Skeletal muscle satellite cell (primary cell): ENCODE data around the gene TEAD1.
"Not testable (repeated sequence)": the region's sequence is repeated elsewhere in the genome, so short reads cannot be mapped to it uniquely, and the experiment has no call there.

Experiments used
- H3K27me3 ChIP-seq: 2 replicates; pipeline ENCODE4 v1.7.0; 2013; ENCODE audit warnings: low read length; ENCODE audit not compliant: control insufficient read depth, insufficient read depth
- H3K36me3 ChIP-seq: 2 replicates; pipeline ENCODE4 v1.7.0; 2013; ENCODE audit warnings: mild to moderate bottlenecking, control low read depth, low read length; ENCODE audit not compliant: insufficient read depth
- H3K4me1 ChIP-seq: 2 replicates; pipeline ENCODE4 v1.7.0; 2013; ENCODE audit warnings: low read length; ENCODE audit not compliant: control insufficient read depth, insufficient read depth
- H3K4me2 ChIP-seq: 2 replicates; pipeline ENCODE4 v1.7.0; 2013; ENCODE audit warnings: mild to moderate bottlenecking, low read length
- H3K4me3 ChIP-seq: 2 replicates; pipeline ENCODE4 v1.7.0; 2013; ENCODE audit warnings: low read length
- H3K9ac ChIP-seq: 2 replicates; pipeline ENCODE4 v1.7.0; 2013; ENCODE audit warnings: mild to moderate bottlenecking, low read depth, low read length, moderate library complexity
- H3K9me3 ChIP-seq: replicated peaks from 2 replicates; pipeline ENCODE4 v1.7.0; 2013; ENCODE audit warnings: mild to moderate bottlenecking, control low read depth, low read length

Gene TEAD1

DNA sequence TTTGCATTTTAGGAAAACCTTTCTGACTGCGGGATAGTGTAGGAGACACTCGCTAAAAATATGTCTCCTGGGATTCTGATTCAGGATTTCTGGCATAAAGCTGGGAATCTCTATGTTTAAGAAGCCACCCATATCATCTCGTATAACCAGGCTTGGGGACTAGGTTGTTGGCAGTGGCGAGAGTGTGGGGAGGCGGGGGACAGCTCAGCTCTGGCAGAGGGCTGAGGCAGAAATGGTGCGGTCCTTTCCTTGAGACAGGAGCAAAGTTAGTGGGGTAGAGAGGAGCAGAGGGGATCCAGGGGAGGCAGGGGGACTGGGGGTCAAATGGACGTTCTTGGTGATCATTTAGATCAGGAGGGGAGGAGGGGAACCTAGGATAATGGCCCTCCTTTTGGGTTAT is 74.3 kb downstream of the TEAD1 start:
- peaks cover 31% of the 10 kb centered on the region for H3K4me1 ChIP-seq
- no peaks in the 10 kb centered on the region for H3K36me3 ChIP-seq
- H3K4me2 ChIP-seq: no peak overlapping the region
- H3K9ac ChIP-seq: no peak overlapping the region
- no peak overlapping the region for H3K4me3 ChIP-seq
- no peaks in the 10 kb centered on the region for H3K9me3 ChIP-seq
- H3K27me3 ChIP-seq: no peaks in the 10 kb centered on the region

DNA sequence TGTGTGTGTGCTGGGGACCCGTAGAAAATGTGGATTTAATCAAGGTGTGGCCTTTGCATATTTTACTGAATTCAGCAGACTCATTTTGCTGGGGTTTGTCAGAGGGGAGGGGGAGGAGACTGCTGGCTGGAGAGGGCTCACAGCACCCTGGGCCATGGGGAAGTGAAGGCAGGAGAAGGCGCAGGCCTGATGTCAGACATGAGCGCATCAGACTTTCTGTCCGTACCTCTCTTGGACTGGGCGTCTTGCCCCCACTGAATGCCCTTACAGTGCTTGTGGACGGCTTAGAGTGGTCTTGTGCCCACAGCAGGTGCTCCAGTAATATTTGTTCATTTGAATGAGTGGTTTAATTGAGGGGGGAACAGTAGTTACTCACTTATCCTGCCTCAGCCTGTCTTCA is 75.2 kb downstream of the TEAD1 start:
- H3K36me3 ChIP-seq: no peaks in the 10 kb centered on the region

DNA sequence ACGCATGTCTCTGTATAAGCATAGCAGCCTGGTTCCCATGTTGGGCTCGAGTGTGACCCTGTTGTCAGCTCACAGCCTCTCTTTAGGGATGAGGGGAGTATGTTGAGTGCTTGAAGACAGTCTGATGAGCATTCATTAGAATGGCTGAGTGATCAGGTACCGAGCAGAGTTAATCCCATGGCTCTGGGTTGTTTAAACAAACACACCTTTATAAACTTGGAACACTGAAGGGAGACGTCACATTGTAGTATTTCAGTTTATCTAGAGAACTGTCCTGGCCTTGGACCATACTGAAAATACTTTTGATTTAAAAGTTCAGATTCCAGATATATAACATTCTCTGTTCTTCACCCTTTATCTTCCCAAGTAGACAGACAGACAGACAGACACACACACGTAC is 76.0 kb downstream of the TEAD1 start:
- Histone ChIP-seq H3K36me3 (no peaks in the 10 kb centered on the region), H3K4me3 (no peak overlapping the region), H3K9ac (no peak overlapping the region), H3K4me1 (peaks cover 37% of the 10 kb centered on the region), H3K27me3 (no peaks in the 10 kb centered on the region), H3K4me2 (no peak overlapping the region), H3K9me3 (no peaks in the 10 kb centered on the region)

More for the DNA sequence above, 75.2 kb downstream of the TEAD1 start:
- H3K27me3 ChIP-seq: no peaks in the 10 kb centered on the region
- H3K9ac ChIP-seq: no peak overlapping the region
- H3K4me3 ChIP-seq: no peak overlapping the region
- H3K4me1 ChIP-seq: peaks cover 37% of the 10 kb centered on the region
- H3K9me3 ChIP-seq: no peaks in the 10 kb centered on the region
- H3K4me2 ChIP-seq: no peak overlapping the region

DNA sequence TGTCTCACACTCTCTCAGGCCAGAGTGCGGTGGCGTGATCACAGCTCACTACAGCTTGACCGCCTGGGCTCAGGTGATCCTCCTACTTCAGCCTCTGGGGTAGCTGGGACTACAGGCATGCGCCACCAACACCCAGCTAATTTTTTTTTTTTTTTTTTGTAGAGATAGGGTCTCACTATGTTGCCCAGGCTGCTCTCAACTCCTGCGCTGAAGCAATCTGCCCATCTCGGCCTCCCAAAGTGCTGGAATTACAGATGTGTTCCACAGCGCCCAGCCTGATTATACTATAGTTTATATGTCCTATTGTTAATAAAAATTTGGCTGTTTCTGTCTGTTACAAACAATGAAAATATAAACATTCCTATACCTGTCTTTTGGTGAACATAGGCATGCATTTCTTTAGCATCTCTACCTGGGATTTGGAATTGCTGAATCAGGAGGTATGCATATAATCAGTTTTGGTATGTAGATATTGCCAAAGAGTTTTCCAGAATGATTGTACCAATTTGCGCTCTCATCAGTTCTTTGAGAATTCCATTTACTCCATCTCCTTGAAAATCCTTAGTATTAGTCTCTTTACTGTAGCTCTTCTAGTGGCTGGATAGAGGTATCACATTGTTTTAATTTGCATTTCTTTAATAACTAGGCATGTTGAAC is 78.8 kb downstream of the TEAD1 start:
- H3K4me2 ChIP-seq: no peak overlapping the region
- H3K9me3 ChIP-seq: no peaks in the 10 kb centered on the region
- H3K9ac ChIP-seq: no peak overlapping the region
- H3K36me3 ChIP-seq: no peaks in the 10 kb centered on the region
- H3K4me1 ChIP-seq: peaks cover 29% of the 10 kb centered on the region
- no peaks in the 10 kb centered on the region for H3K27me3 ChIP-seq
- H3K4me3 ChIP-seq: no peak overlapping the region

DNA sequence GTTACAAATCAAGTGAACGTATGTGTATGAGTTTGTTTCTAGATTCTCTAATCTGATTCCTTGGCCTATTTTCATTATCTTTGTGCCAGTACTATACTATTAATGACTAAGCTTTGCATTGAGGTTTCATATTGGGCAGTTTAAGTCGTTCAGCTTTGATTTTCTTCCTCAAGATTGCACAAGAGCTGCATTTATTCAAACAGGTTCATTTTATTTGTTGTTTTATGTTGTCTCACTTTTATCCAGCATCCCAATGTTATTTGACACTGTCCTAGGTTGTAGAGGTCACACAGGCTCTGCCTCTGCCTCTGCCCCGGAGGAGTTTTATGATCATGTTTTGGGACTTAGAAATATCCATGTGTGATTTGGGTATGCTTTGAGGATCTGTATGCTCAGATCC is 79.8 kb downstream of the TEAD1 start:
- no peak overlapping the region for H3K4me2 ChIP-seq
- H3K9me3 ChIP-seq: no peaks in the 10 kb centered on the region
- no peak overlapping the region for H3K4me3 ChIP-seq
- H3K9ac ChIP-seq: no peak overlapping the region
- H3K27me3 ChIP-seq: no peaks in the 10 kb centered on the region
- H3K4me1 ChIP-seq: peaks cover 29% of the 10 kb centered on the region
- no peaks in the 10 kb centered on the region for H3K36me3 ChIP-seq

DNA sequence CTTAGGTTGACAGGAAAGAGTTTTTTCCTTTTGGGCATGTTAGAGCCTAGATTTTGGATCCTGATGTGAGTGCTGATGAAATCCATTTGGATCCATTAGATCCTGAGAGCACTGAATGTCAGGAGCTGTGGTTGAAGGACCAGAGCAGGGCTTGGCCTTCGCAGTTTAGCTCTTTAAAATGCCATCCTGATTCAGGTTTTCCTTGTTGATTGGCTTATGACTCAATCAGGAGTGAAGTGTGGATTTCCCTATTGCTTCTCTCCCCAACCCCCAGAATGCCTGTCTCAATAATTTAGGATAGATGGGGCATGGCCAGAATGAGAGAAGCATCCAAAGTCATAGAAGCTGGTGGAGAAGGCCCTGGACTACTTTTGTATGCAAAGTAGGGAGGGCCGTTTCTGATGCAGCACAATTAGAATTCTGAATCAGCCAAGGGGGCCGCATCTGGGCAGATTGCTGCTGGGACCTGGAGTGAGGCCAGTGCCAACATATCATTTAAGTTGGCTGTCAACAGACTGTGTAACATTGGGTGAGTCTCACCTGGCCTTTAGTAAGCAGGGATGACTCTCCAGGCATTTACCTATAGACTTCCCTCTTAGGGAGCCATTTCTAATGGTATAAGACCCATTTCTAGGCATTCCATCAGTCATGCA is 80.5 kb downstream of the TEAD1 start:
- Histone ChIP-seq H3K4me1 (peaks cover 29% of the 10 kb centered on the region), H3K4me3 (no peak overlapping the region), H3K9me3 (no peaks in the 10 kb centered on the region), H3K36me3 (no peaks in the 10 kb centered on the region), H3K27me3 (no peaks in the 10 kb centered on the region), H3K9ac (no peak overlapping the region), H3K4me2 (peak overlapping the region; percentile 1)

DNA sequence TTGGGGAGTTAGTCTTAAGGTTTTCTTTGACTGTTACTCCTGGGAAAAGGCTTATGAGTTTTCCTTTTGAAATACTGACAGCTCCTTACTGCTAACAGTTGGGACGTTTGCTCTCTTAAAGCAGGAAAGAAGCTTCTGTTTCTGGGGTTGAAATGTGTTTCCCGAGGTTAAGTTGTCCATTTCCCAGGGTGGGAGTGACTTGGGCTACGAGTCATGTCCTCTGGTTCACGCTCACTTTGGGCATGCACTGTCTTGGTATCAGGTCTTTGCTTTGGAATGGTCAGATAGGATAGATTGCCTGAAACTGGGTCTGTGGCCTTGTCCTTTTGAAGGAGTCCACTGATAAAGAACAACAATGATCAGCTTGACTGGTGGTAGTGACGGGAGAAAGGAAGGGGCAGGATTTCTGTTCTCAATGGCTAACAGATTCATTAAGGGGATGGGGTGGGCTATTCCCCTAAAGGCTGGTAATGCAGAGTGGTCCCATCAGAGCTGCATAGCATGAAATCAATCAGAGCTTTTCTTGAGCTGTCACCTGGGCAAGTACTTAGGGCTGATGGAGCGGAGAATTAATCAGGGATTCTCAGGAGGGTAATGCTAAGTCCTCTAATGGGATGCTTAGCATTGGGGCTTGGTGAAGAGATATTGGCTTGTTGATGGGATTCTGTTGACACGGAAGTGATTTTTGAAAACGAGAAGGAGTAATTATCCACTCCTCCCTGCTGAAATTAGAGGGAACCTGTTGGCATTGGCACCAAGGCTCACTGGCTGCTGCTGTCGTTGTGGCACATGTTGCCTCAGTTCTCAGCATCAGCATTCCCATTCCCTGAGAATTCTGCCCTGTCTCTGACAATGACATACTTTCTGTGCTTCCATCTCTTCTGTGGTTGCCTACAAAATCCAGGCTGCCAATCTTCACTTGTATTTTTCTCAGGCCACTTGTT is 81.6 kb downstream of the TEAD1 start:
- H3K36me3 ChIP-seq: no peaks in the 10 kb centered on the region
- peaks cover 33% of the 10 kb centered on the region for H3K4me1 ChIP-seq
- no peaks in the 10 kb centered on the region for H3K27me3 ChIP-seq
- no peak overlapping the region for H3K9ac ChIP-seq
- no peak overlapping the region for H3K4me3 ChIP-seq
- H3K4me2 ChIP-seq: no peak overlapping the region
- H3K9me3 ChIP-seq: no peaks in the 10 kb centered on the region

DNA sequence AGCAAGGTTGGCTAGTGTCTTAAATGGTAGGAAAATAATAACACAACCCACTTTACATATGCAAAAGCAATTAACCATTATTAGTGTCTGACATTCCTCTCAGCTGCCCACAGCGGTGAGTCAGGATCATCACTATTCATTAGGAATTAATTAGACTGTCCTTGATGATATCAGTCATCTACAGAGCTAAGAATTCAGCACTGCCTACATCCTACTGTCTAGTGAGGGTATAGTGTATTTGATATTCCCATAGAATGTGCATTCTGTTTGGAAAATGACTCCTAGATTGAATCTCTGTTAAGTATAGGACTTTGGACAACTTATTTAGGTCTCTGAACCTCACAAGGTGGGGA is 82.2 kb downstream of the TEAD1 start:
- Histone ChIP-seq H3K9me3 (no peaks in the 10 kb centered on the region), H3K36me3 (no peaks in the 10 kb centered on the region), H3K27me3 (no peaks in the 10 kb centered on the region), H3K4me2 (no peak overlapping the region), H3K4me1 (peaks cover 40% of the 10 kb centered on the region), H3K4me3 (no peak overlapping the region), H3K9ac (no peak overlapping the region)

DNA sequence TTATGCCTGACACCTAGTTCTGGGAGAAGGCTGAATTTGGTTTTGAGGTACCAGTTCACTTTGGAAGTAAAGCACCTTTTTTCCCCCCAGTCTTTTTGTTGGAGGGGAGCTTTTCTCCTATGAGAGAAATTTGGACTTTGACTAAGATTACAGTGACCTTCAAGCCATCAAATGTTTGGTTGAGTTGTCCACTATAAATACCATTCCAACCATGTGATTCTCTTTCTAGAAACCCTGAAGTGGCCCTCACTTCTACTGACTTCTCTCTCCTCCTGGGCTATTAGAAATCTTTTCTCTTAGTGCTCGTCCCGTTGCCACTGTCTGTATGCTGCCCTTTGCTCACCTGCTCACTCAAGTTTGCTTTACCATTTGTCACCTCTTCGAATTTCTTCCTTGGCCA is 82.6 kb downstream of the TEAD1 start:
- Histone ChIP-seq H3K36me3 (no peaks in the 10 kb centered on the region), H3K4me2 (no peak overlapping the region), H3K4me3 (no peak overlapping the region), H3K9me3 (no peaks in the 10 kb centered on the region), H3K4me1 (peaks cover 41% of the 10 kb centered on the region), H3K9ac (no peak overlapping the region), H3K27me3 (no peaks in the 10 kb centered on the region)

DNA sequence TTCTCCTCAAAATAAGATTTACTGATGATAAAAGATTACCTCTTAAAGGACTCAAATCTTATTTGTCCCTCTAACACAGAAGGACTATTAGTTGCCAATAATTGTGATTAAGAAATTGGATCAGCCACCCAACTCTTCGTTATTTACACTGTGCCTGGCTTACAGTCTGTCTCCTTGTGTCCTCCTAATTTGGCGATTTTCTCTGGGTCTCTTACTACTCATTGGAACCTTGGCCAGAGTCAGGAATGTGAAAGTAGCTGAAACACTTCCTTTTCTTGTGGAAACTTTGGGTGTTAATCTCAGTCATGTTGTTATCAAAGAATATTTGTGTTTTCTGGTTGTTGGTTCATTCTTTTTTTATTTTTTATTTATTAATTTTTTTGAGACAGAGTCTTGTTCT is 83.2 kb downstream of the TEAD1 start:
- Histone ChIP-seq H3K4me2 (no peak overlapping the region), H3K27me3 (no peaks in the 10 kb centered on the region), H3K9ac (no peak overlapping the region), H3K36me3 (no peaks in the 10 kb centered on the region), H3K9me3 (no peaks in the 10 kb centered on the region), H3K4me3 (no peak overlapping the region), H3K4me1 (peaks cover 46% of the 10 kb centered on the region)

DNA sequence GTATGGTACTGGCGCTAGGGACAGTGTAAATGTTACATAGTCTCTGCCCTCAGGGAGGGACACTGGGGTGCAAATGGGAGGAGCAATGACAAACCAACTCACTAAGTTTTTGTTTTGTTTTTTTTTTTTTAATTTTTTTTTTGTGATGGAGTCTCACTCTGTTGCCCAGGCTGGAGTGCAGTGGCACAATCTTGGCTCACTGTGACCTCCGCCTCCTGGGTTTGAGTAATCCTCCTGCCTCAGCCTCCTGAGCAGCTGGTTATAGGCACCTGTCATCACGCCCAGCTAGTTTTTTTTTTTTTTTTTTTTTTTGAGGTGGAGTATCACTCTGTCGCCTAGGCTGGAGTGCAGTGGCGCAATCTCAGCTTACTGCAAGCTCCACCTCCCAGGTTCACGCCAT is 83.9 kb downstream of the TEAD1 start:
- H3K36me3 ChIP-seq, H3K4me3 ChIP-seq, H3K9ac ChIP-seq, H3K9me3 ChIP-seq, H3K27me3 ChIP-seq, H3K4me2 ChIP-seq: not testable (repeated sequence)
- H3K4me1 ChIP-seq: peaks cover 53% of the 10 kb centered on the region
